LNCAP (cell line): ENCODE results near the gene ARVCF.

Experiments
- CTCF ChIP-seq: fragments of 450-650 bp; IDR thresholded peaks from 2 replicates; pipeline ENCODE4 v1.5.1; 2017; ENCODE audit warnings: mild to moderate bottlenecking

The ARVCF gene

GRCh38 chr22:20021196-20022181, 4.9 kb upstream of the ARVCF start:
- TF ChIP-seq CTCF: no peak

- TF ChIP-seq CTCF: no peak
These were observed 4.0 kb upstream of the ARVCF start, which contains the start of gene TANGO2 for GRCh38 chr22:20020533-20021195. TSS of gene TANGO2 (plus strand) at chr22:20021110. CDS start at chr22:20036799, 15,689 bp downstream.

- TF ChIP-seq CTCF: no peak
These were observed 3.3 kb upstream of the ARVCF start for GRCh38 chr22:20019661-20020532.

- TF ChIP-seq CTCF: no peak
These were observed 1.4 kb upstream of the ARVCF start for GRCh38 chr22:20018001-20018400.

- TF ChIP-seq CTCF: no peak
These were observed 967 bp upstream of the ARVCF start for GRCh38 chr22:20017622-20017958.

- TF ChIP-seq CTCF: no peak
These were observed 471 bp downstream of the ARVCF start for GRCh38 chr22:20015971-20016733.
